Measurements from ENCODE around the gene ZNF816.

- TF ChIP-seq CTCF (IDR thresholded peaks at IDR 0.05) (no peak), PRDM15 (CRISPR knock-in tag; IDR thresholded peaks at IDR 0.05) (no peak), GTF2I (CRISPR knock-in tag; conservative IDR thresholded peaks at IDR 0.05) (no peak), FOXK1 (CRISPR knock-in tag; IDR thresholded peaks at IDR 0.05) (no peak), CBFB (CRISPR knock-in tag; IDR thresholded peaks at IDR 0.05; ENCODE audit: low read depth) (no peak), E2F4 (CRISPR knock-in tag; IDR thresholded peaks at IDR 0.05; ENCODE audit: borderline replicate concordance, low read depth) (no peak), JUN (CRISPR knock-in tag; IDR thresholded peaks at IDR 0.05) (no peak), GABPB1 (CRISPR knock-in tag; IDR thresholded peaks at IDR 0.05) (no peak)
Observed at GRCh38 chr19:52941941-52942385, 20.7 kb downstream of the ZNF816 start.

Measured in WTC11 (cell line).